DMS53 treated with DMSO at 0.1 percent for 48 hours (cell line): ENCODE results near the gene SMIM7.

ENCODE experiments used
- DNase-seq: peaks from one replicate; lab custom pipeline; 2025; ENCODE audit not compliant: unreplicated experiment; lab: John Stamatoyannopoulos, UW

Gene SMIM7

DNA sequence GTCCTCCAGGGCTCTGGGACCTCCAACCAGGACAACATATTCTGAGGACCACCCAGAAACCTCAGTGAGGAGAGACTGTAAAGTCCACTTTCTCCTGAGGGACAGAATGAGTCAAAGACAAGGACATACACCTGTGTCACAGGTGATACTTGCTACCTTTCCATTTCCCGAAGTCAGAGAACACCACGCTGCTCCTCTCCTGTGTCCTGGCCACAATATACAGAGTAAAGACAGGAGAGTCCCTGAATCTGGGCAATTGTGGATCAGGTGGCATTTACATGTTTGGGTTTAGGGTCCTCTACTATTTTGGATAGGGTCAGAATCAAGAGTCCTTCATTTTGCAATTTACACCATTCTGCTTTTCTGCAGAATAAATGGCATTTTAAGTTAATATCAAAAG is 36.9 kb downstream of the SMIM7 start:
- no peak for DNase-seq

DNA sequence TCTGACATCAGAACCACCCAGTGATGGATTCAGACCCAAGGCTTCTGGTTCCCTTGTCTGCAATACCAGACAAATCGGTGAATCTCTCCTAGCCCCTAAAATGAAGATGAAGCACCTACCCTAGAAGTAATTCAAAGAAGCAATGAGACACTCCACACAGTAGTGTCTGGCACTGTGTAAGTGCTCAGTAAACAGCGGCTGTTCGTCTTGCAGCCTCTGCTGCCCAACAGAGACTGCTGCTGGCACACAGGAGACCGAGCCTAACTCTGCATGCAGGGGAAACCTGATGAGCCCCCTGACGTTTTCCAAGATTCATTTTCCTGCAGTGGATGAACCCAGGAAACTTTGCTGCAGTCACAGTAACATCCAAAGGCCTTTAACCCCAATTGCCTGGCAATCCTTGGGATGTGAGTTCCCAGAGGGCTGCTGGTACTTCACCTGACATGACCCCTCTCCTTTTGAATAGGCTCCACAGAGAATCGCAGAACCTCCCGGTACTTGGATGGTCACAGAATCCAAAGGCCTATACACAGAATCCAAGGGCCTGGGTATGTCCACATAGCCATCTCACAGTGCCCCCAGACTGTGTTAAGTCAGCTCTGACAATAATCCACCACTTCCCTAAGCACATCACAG is 38.7 kb downstream of the SMIM7 start:
- no peak for DNase-seq

DNA sequence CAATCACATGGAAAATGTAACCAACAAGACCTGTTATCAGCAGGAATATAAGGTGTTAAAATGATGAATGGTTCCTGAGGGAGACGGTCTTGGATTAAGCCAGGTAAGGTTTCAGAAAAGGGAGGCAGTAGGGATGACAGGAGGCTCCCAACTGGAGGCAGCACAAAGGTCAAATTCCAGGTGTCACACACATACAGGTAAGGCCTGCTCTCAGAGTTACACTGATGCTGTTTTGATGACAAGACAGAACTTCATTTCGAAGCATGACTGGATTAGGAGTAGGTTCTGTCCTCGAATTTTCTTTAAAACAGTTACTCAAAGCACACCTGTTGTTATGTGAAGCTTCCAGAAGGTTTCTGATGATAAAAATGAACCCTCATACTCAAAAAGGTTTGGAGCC is 39.4 kb downstream of the SMIM7 start:
- DNase-seq, result no peak

DNA sequence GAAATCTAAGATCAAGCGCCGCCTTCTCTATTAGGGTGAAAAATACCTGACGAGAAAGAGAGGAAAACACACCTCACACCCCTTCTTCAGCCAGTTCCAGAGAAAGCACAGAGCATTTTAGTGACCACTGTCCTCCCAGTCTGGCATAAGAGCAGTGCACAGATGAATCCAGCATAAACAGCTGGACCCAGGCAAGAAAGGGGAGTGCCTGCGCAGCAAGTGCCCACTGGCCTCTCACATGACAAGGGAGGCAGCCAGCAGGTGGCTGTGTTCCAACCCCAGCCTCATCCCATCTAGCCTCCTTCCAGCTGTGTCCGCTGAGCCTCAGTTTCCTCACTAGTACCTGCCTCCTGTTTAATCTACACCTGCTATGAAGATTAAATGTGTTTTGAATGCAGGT is 39.9 kb downstream of the SMIM7 start:
- DNase-seq, result no peak

GRCh38 chr19:16619457-16619856 is 40.5 kb downstream of the SMIM7 start:
- DNase-seq, result no peak

GRCh38 chr19:16618248-16618647 is 41.7 kb downstream of the SMIM7 start:
- DNase-seq, result no peak

DNA sequence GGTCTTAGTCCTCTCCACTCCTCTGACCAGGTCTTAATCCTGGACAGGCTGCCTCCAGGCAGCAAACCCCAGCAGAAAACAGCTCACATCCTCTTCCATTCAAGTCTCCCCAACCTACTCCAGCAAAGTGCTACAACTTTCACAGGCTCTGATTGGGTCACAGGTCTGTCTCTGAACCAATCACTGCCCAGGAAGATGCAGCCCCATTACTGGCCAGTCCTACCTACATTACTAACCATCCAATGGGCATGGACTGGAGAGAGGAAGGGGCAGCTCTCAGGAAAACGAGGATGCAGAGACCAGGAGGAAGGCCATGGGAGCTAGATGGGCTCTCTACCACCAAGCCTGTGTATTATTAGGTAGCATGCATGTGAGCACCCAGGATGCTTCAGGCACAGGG is 44.1 kb downstream of the SMIM7 start:
- DNase-seq, result no peak

- no peak for DNase-seq
These were observed 45.0 kb downstream of the SMIM7 start for GRCh38 chr19:16614941-16615340.

DNA sequence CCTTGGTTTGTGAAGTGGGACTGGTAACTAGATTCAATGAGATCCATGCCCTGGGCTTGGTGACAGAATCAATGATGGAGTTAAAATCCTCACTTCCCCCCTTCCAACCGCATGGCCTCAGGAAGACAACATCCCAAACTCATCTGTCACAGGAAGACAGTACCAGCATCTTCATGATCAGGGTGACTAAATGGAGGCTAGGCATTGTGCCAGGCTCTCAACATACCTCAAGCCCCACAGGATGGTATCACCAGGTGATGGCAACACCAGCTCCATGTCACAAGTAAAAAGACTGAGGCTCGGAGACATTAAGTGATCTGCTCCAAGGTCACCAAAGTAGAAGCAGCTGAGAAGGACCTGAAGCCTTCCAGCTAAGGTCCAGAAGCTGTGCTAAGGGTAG is 46.1 kb downstream of the SMIM7 start:
- DNase-seq, result no peak

DNA sequence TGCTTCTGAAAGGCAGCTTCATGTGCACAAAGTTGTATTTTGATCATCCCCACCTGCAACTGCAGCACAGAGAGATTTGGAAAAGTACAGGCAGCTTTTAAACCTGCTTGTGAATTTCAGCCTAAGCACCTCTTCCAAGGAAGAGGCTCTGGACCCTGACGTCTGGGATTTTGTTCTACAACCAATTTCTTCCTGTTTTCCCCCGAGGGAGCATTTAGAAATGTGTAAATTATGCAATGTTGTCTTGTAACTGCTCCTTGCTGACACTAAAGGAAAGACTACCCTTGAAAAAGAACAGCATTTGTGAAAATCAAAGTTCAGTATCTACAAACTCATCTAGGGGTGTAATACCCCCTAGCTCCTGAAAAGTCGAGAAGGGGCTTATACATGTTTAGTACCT is 47.3 kb downstream of the SMIM7 start:
- no peak for DNase-seq

DNA sequence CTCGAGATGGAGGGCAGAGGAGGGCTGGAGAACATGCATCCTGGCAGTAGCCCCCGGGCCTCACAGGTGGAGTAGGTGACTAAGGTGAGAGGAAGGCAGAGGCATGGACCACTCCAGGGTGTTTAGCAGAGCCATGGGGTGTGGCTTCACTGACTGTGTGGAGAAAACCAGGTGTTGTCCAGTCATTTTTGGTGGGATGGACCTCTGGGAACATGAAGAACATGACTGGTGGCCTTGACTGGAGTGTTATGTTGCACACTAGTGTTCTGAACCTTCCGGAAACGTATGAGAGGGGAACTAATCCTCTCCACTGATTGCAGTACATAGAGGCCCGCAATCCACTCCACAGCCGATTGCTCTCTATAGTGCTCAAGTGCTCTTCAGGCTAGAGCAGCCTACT is 48.8 kb downstream of the SMIM7 start:
- DNase-seq, result no peak

DNA sequence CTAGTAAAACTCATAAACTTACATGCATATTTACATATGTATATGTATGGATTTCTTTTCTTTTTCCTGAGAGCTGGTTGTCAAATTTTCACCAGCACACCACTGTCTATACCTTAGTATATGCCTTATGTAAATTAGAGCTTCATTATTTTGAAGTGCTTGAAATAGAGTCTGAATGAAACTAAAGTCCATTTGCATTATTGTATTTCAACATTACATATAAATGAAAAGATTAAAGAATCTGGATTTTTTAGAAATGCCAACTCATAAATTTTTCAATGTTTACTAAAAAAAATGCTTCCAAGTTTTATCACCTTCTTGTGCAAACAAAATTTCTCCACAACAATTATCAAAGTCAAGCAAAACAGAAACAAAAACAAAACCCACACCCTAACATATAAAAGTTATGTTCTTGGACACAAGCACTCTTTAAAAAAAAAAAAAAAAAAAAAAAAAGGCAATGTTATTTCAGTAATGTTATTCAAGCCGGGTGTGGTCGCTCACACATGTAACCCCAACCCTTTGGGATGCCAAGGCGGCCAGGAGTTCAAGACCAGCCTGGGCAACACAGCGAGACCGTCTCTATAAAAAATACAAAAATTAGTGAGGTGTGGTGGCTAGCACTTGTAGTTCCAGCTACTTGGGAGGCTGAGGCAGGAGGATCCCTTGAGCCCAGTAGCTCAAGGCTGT is 50.3 kb downstream of the SMIM7 start:
- no peak for DNase-seq

GRCh38 chr19:16608290-16608739 is 51.6 kb downstream of the SMIM7 start:
- DNase-seq, result no peak

DNA sequence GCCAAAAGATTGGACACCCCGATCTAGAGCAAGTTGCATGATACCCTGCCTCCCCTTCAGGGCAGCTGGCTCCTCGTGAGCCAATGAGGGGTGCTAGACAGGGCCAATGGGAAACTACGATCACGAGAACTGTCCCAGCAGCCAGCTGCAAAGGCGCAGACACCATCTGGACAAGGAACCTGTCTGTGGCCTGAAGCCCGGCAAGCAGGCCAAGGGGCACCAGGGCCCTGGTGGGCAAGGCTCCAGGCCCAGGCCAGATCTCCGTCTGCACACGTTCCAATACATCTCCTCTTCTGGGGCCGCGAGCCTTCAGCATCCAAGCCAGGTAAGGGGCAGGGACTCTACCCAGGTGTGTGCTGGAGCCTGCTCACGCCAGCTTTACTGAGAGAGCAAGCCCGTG is 52.1 kb downstream of the SMIM7 start:
- no peak for DNase-seq

- no peak for DNase-seq
These were observed 54.4 kb downstream of the SMIM7 start for GRCh38 chr19:16605553-16605994.

DNA sequence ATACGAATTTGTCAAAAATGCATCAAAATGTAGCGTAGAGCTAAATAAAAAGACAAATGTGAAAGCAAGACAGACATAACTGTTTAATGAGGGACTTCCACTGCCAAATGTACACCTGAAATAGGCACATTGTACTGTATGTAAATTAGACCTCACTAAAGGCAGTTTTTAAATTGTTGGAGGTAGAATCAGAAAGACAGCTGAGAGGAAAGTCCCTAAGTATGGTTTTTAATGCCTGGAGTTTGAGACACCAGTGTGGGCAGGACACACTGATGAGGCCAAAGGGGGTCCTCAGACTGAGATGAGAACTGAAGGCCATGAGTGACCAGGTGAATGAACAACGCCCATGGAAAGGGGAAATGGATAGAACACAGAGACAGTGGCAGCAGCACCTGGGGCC is 54.8 kb downstream of the SMIM7 start:
- DNase-seq, result no peak

DNA sequence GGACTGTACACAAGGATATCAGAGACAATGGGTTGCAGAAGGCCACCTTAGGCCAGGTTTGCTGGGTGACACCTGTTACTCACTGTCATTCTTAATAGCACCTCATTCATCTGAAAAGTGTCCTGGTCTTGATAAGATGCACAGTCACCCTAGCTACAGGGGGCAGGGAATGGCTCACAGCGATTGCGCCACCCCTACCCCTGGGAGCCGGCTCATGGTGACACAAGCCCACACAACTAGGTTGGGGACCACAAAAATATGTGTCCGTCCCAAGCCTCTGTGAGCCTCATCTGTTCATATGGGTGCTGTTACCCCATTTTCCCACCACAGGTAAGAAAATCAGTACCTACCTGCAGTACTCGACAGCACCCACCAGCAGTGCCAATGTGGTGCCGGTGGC is 55.3 kb downstream of the SMIM7 start:
- DNase-seq, result no peak

- no peak for DNase-seq
These were observed 56.9 kb downstream of the SMIM7 start for GRCh38 chr19:16603090-16603489.

- no peak for DNase-seq
These were observed 58.4 kb downstream of the SMIM7 start for GRCh38 chr19:16601378-16602052.

- no peak for DNase-seq
These were observed 59.1 kb downstream of the SMIM7 start for GRCh38 chr19:16600824-16601223.

DNA sequence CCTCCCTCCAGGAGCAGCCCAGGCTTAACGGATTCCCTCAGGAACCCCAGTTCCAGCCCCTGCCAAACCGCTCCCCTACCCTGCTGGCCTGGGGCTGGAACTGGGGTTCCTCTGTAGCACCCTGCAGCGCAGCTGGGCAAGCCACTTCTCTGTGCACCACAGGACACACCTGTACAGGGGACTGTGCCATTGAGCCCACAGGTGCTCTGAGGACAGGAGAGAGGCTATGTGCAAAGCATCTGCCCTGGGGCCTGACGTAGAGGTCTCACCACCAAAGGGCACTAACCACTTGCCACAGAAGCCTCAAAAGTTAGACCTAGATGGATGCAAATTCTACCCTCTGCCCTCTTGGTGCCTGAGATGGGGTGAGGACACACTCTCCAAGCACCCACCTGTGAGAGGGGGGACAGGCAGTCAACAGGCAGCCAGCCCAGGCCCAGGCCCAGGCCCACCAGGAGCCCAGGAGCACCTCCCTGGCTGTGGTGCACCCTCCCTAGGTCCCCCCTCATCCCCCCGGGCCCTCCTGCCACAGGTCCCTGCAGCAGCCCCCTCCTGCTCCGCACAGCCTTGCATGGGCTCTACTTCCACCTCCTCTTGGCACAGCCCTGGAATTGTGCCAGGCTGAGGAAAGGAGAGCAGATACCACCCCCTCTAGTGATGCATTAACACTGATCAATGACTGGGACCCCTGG is 60.1 kb downstream of the SMIM7 start:
- no peak for DNase-seq

DNA sequence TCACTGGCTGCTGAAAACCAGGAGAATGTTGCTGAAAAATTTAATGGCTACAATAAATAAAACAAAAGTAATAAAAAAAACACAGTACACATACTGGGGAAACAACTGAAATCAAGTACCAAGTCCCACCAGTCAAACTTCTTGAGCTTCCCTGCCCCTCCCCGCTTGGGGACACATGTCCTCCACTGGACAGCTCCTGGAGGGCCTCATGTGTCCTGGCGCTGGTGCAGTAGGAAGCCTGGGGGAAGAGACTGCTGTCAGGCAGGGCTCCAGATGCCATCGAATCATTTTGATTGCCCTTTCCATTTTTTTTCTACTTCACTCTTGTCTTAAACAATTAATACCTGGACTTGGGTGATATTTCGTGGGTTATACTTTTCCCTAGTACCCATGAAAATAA is 61.1 kb downstream of the SMIM7 start:
- no peak for DNase-seq
